ENCODE data around the gene FBXL4.

The FBXL4 gene

DNA sequence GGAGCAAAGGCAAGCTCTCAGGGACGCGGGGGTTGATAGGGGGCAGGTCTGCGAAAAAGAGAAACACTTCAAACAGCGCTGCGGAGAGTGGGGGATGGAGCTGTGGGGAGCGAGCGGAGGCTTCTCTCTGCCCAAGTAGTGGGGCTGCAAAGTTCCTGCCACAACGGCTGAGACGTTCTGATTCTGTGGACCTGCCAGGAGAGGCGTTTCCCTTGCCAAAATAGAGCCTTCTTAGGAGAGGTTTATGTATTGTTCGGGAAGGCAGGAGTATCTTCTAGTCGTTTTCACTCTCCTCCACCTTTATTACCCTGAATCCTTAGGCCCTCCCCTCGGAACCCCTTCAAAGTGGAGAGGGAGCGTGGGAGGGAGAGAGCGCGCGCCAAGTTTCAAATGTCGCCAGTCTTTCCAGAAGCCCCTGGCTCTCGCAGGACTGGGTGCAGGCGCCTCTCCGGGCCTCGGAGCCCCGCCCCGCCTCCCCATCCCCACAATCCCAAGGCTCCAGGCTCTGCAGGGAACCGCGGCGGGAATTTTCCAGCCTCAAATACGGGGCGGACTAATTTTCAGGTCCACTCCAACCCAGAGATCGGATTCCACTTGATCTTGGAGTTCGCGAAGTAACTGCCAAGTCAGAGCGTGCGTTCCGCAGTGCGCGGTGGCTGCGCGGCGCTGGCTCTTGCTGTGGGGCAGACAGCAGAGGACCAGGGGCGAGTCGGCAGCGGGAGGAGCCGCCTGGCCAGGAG, 123.4 kb downstream of the FBXL4 start:
- no peak for DNase-seq

DNA sequence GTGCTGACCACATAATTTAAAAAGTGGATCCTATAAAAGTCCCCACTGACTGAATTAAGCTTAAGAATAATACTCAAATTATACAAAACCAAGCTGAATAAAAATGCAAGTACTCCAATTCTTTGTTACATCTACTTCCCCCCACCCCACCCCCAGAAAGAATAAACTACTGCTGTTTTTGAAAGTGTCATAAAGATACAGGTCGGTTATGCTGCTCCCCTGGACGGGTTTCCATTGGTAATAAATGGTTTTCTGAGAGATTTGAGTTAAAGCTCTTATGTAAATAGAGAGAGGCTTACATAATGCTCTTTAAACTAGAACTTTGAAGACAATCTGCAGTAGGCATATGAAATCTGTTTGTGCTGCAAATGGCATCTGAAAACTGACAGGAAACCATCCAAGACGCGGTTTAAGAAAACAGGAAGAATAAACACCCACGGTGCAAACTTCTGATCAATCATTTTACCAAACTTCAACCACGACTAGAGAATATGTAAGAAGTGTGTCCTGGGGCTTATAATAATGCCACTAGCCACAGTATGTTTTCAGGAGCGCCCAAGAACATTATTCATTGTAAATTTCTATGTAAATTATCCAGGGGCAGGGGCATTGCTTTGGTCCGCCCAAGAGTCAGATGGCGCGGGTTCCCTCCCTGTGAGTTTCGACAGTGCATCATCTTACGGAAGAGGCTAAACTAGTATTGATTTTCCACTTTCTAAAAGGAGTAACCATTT, 124.2 kb downstream of the FBXL4 start:
- DNase-seq = no peak

DNA sequence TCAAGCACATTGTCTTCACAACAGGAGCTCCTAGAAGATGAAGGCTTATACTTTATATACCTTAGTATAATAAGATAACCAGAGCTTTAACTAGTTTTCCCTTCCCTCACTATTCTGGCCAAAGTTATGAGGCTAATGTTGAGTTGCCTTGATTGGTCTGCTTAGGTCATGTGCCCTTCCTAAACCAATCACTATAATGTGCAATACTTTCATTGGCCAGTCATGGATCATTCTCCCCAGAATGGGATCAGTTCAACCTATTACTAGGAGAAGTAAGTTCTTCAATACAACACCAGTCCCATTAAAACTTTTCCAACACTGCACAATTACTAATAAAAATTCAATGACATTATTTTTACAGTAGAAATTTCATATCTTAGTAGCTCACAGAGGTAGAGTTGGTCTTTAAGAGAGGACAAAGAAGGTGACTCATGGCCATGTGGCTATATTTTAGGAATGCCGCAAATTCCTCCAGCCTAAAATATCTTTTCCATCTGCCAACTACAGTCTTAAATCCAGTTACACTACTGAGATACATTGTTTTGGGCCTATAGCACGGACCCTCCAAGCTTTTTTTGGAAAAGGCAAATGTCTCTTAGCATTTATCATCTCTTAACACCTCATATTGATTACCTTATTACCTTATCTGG, 125.9 kb downstream of the FBXL4 start:
- no peak for DNase-seq
